Mesenteric fat pad (tissue), 1 donor: ENCODE results near the gene MYH10. TPM values are rescaled to one million over a fixed set of nuclear protein-coding genes. Genes with fewer than 3 reads are reported as not detected.

Experiments
- DNase-seq: peaks from one replicate; pipeline ENCODE4 v3.0.0-alpha.2; 2020; ENCODE audit warnings: low spot score
- total RNA-seq: library from RNA; stranded (reverse); fragmentation: NEBNext Ultra II Directional; extraction: Animal tissue kit (Norgen Biotek cat#: 25700); gene quantifications from one replicate; pipeline ENCODE4 v1.2.1, GENCODE V29; 2021
- donor health status: DM: yes; HTN: yes; CAD: no.

Gene MYH10
- total RNA-seq, 1 donor from 2014 or later = 63.4 TPM

GRCh38 chr17:8499171-8499570, 131.4 kb downstream of the MYH10 start:
- no peak for DNase-seq

GRCh38 chr17:8496081-8496480, 134.4 kb downstream of the MYH10 start:
- no peak for DNase-seq

GRCh38 chr17:8494506-8495111, 135.9 kb downstream of the MYH10 start:
- DNase-seq = peak; percentile 51

GRCh38 chr17:8494021-8494420, 136.5 kb downstream of the MYH10 start:
- no peak for DNase-seq

- DNase-seq = peak; percentile 35
Observed at GRCh38 chr17:8492121-8492520, 138.4 kb downstream of the MYH10 start.

GRCh38 chr17:8490256-8491023, 140.1 kb downstream of the MYH10 start:
- peak; percentile 37 for DNase-seq

GRCh38 chr17:8489841-8490240, 140.7 kb downstream of the MYH10 start:
- no peak for DNase-seq

- DNase-seq = peak; percentile 88
Observed at GRCh38 chr17:8488901-8489300, 141.6 kb downstream of the MYH10 start.

GRCh38 chr17:8488491-8488890, 142.0 kb downstream of the MYH10 start:
- DNase-seq = peak; percentile 59

GRCh38 chr17:8487743-8488142, 142.8 kb downstream of the MYH10 start:
- peak; percentile 43 for DNase-seq

GRCh38 chr17:8487130-8487645, 143.3 kb downstream of the MYH10 start:
- DNase-seq = peak; percentile 65

- DNase-seq = no peak
Observed at GRCh38 chr17:8485491-8485890, 145.0 kb downstream of the MYH10 start.

- DNase-seq = no peak
Observed at GRCh38 chr17:8484465-8484864, 146.1 kb downstream of the MYH10 start.

- DNase-seq = no peak
Observed at GRCh38 chr17:8482546-8482945, 148.0 kb downstream of the MYH10 start.

- DNase-seq = no peak
Observed at GRCh38 chr17:8481703-8482102, 148.8 kb downstream of the MYH10 start.

- DNase-seq = peak; percentile 88
Observed at GRCh38 chr17:8481089-8481488, 149.4 kb downstream of the MYH10 start.

GRCh38 chr17:8480011-8480976, 150.2 kb downstream of the MYH10 start:
- peak; percentile 74 for DNase-seq

GRCh38 chr17:8479431-8479947, 151.0 kb downstream of the MYH10 start:
- peak; percentile 82 for DNase-seq

- DNase-seq = no peak
Observed at GRCh38 chr17:8477715-8478441, 152.6 kb downstream of the MYH10 start.

GRCh38 chr17:8477171-8477570, 153.4 kb downstream of the MYH10 start:
- DNase-seq = no peak

GRCh38 chr17:8476741-8477140, 153.8 kb downstream of the MYH10 start:
- peak; percentile 87 for DNase-seq
